HG02981 (cell line): ENCODE measurements around the gene PACRG.

Source experiments
- ATAC-seq: cut with Tn5 transposase; IDR thresholded peaks from one replicate; pipeline ENCODE4 v1.9.1; 2021; ENCODE audit warnings: mild to moderate bottlenecking, moderate library complexity; ENCODE audit not compliant: unreplicated experiment

Gene PACRG

DNA sequence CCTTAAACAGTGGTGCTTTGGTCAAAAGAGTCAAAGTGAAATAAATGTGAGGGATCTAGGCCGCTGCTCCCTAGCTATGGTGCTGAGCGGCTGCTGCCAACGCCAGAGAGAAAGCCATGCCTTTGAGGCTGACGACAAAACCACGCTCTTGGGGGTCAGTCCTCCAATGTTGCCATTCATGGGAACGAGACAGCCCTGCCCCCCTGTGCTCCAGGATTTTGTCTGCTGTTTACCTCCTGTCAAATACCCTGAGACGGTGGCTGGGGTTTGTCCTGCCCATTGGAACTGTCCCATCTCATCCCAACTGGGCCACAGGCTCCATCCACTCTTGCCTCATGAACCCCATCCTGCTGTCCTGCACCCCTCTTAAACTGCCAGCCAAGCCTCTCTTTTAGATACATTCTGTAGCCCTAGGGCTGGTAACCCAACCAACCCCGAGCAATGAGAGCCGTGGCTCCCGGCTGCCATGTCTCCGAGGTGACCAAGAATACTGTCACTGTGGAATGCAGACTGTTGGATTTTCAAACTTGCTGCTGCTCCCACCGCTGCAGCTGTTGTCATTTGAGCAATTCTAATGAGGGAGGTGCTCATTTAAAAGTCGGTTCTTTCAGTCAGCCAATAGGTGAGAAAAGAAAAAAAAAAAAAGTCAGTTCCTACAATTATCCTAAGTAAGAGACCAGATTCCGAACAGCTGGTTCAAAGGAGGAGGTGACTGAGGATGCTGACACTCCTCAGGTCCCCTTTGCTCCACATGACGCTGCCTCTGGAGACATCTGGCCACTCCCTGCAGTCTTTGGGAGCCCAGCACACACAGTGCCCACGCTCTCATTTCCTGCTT, 613.7 kb downstream of the PACRG start:
- no peak for ATAC-seq

DNA sequence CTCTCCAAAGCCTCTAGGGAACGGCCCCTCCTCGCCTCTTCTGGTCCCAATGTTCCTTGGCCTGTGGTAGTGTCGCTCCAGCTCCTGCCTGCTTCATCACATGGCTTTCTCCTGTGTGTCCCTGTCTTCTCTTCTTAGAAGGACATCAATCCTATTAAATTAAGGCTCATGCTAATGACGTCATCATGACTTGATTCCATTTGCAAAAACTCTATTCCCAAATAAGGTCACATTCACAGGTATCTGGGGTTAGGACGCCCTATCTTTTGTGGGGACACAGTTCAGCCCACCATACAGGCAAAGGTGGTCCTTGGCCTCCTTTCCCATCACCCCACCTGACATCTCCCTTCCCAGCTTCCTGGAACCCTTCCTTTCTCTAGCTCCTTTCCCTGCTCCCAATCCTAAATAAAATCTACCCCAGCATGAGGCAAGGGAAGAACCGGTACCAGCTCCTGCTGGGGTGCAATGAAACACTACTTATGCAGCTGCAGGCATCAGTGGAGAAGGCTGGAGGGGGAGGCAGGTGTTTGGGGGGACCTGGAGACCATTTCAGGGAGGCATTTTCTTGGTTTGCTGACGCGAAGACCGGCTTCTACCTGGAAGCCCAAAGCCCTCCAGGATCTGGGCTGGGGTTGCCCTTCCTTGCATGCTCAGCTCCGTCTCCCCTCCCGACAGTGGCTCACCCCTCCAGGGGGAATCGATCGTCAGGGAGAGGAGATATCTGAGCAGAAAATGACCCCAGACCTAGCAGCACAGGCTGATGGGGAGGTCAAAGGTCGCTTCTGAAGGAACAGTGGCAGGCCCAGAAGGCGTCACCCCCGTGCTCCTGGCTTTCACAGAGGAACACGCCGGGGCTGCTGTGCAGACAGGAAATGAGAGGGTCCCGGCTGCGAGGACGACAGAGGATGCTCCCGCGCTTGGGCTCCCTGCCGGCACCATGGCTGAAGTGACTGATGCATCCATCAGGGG, 615.1 kb downstream of the PACRG start:
- no peak for ATAC-seq

DNA sequence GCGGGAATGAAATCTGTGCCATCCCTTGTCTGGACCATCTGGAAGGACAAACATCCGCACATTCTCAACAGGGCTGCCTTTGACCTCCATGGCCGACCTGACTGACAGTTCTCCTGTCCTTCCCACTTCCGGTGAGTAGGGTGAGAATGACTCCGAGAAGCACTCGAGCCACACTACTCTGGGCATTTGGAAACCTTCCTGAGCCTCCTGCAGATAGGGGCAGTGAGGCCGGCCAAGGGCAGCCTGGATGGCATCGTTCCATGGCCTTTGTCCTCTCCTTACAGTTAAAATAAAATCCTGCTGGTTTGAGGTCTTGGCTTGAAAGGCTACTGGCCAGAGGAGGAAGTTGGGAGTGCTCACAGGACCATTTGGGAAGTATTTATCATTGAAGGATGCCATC, 615.8 kb downstream of the PACRG start:
- no peak for ATAC-seq

DNA sequence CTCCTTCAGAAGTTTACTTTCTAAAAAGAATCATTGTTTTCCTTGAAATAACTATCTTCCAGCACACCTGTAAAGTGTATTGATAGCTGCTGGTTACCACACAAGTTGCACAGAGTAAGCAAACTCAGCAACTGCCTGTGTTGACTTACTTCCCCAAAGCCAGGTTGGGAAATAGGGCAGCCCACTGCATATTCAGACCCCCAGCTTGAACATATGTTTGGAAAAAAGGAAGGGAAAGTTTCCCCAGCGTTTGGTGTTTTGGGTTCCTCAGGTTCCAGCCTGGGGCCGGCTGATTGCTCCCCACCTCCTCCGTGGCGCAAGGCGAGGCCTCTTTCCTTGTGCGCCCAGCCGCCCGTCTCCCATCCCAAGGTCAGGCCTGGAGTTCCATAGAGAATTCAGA, 616.6 kb downstream of the PACRG start:
- ATAC-seq: no peak

DNA sequence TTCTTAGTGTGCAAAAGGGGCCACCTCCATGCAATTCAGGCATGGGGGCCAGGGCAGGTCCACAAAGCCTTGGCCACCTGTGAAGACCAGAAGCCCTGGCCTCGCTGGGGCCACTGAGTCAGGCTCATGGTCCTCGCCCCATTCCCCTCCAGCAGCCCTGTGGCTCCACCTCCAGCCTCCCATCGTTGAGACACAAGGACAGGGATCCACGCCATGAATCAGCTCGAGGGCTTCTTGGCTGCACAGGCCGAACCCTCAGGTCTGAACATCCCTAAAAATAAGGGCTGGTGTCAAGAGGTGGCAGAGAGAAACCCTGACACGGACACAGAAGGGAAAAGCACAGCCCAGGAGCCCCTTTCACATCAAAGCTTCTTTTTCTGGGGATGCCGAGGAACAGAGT, 618.2 kb downstream of the PACRG start:
- ATAC-seq: no peak

DNA sequence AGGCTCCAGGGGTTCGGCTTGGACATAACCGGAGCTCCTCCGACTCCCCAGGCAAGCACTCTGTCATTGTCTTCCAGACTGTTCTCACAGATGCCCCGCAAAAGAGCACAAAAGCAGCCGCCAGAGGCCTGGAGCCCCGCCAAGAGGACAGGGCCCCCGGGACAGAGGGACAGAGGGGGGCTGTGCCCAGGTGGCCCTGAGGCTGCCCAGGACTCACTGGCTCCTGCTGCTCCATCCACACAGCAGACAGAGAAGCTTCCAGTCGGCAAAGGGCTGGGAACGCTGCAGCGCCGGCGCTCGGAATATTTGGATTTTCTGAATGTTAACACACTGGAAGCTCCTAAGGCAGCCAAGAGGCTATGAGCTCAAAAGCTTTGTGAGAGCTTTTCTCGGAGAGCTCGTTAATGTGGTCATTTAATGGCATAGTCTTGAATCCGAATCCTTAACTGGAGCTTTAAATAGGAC, 618.8 kb downstream of the PACRG start:
- no peak for ATAC-seq

DNA sequence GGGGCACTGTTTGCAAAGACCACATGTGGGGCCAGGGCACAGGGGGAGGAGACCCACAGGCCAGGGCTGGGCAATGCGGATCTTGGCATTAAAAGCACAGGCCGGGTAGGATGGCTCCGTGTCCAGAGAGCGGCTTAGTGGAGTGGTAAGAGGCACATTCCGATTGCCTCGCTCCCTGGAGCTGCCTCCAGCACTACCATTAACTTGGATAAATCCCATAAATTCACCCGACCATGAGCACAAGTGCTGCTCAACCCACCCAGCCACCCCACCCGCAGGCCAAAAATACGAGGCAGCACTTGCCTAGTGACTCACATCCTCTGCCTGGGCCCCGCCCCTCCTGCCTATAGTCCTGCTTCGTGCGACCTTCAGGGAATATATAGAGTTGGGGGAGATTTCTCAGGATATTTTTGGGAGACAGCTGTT, 619.3 kb downstream of the PACRG start:
- no peak for ATAC-seq

DNA sequence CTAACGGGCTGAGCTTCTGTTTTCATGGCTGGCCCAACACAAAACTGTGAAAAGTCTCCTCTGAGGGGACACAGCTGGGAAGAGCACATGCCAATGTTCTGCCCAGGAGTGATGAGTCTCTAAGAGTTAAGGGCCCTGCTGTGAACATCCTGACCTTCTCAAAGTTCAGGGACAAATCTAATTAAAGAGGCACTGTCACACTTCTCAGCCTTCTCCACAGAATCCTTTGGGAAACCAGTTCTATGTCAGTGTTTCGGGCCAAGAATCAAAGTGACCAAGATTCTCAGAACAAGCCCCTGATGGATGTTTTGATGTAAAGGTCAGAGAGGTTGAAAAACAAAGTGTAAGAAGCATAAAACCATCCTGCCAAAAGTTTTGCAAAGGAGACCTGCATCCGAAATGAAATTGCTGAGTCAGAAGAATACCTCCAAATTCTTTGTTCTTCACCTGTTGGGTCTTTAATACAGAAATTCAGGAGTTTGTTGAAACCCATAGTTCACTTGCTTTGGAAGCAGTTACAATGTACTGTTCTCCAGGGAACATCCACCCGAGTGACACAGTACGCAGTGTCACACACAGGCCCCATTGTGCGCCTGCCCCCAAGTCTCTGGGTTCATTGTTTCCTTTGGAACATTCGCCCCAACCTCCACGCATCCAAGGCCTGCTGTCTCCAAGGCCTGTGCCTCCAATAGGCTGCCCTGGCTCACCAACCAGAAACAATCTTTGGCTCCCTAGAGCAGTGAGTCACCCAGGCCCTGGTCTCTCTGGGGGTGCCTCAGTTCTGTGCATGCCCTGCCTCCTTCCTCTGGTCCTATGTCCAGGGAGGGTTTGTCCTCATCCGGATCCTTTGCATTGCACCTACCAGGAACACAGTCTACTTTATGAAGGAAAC, 621.3 kb downstream of the PACRG start:
- no peak for ATAC-seq

DNA sequence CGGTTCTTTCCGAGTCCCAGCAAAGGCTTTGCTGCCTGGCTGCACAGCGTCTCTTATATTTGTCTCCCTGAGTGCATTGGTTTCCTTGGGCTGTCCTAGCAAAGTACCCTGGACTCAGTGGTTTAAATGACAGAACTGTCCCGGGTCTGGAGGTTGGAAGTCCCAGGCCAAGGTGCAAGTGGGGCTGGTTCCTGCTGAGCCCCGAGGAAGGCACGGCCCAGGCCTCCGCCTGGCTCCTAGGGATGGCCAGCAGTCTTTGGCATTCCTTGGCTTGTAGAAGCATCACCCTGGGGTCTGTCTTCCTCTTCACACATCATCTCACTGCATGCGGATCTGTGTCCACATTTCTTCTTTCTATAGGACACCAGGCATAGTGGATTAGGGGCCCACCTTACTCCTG, 621.9 kb downstream of the PACRG start:
- no peak for ATAC-seq

DNA sequence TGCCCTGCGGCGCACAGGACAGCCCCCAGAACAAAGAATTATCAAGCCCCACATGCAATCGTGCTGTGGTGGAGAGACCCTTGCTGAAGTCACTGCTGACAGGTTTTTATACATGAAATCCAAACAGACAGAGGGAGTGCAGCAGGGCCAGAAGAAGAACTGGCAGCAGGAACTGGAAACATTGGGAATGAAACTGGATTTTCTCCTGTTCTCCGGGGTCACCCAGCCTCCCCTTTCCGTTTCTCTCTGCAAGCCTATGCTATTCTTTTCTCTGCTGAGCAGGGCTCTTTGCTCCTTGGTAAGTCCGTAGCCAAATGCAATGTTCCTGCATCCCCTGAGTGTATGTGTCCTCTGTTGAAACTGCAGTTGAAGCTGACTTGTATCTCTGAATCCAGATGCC, 623.2 kb downstream of the PACRG start:
- no peak for ATAC-seq

DNA sequence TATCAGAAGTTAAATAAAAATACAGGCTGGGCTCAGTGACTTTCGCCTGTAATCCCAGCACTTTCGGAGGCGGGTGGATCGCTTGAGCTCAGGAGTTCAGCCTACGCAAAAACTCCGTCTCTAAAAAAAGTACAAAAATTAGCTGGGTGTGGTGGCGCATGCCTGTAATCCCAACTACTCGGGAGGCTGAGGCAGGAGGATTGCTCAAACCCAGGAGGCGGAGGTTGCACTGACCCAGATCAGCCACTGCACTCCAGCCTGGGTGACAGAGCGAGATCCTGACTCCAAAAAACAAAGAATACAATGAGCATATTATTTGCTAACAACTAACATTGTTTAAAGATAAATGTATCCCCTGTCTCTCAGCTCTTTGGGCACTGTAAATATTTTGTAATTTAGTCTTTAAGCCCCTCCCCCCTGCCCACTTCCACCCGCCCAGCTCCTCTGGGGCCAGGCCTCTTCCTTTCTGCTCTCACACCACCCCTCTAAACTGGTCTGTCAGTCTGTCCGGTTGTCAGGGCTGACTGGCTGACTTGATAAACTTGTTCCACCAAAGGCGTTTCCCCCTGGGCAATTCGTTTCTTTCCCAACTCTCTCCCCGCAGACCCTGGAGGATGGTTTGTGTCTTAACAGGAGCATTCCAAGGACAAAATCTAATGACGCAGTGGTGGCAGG, 624.4 kb downstream of the PACRG start:
- no peak for ATAC-seq

DNA sequence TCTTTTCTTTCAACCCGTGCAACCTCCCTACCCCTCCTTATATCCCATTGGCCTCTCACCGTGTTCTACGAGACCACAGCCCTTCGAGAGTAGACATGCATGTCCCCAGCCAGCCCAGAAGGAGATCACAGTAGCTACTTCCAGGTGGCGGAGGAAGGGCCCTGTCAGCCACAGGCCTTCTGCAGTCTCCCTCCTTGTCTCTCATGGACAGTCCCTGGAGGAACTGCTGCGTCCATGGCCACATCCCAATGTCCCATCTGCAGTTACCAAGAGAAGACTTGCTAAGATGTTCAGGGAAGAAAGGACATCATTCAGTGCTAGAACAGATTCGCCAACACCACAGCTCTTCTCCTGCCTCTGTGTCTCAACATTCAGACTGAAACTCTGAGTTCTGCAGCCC, 625.2 kb downstream of the PACRG start:
- ATAC-seq: no peak

DNA sequence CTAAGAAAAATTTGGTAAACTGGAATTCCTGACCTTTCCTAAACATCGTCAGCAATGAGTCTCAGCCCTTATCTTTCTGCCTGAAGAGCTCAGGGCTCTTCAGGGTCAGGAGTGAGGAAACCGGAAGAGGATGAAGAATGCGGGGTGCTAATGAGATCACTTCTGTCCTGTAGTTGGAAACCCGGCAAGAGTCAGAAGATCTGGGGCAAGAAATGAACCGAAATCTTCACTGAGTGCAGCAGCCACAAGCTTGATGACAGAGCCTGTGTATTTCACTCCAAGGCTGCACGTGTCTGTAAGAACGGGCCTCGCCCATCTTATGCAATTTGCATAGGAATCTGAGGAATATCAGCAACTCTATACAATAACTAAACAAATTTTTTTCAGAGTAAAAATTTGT, 626.3 kb downstream of the PACRG start:
- no peak for ATAC-seq

DNA sequence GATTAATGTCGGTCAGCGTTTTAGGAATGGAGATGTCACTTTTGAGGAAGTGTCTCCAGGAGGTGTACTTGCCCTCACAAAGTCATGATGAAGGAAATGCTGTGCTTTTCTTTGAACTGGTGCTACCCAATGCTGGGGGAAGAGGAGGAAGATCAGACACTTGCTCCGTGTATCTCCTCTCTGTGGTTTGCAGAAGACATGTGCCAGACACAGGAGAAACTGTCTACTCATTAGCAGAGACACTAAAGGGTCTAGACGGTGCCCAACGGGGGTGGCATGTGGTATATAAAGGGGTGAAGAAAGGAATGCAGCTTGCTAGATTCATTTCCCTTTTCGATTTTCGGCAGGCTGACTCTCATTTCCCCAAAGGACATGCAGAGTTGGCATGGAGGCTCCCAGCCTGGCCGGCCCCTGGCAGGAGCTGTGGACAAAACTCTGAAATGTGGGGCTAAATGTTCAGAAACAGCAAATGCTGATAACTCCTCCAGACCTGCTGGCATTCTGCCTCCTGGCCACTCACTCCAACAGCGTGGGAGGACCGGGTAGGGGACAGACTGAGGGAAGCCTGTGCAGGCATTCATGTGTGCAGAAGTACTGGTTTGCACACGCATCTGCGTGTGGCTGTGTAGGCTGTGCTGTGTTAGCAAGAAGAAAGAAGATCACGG, 627.1 kb downstream of the PACRG start:
- ATAC-seq: no peak

DNA sequence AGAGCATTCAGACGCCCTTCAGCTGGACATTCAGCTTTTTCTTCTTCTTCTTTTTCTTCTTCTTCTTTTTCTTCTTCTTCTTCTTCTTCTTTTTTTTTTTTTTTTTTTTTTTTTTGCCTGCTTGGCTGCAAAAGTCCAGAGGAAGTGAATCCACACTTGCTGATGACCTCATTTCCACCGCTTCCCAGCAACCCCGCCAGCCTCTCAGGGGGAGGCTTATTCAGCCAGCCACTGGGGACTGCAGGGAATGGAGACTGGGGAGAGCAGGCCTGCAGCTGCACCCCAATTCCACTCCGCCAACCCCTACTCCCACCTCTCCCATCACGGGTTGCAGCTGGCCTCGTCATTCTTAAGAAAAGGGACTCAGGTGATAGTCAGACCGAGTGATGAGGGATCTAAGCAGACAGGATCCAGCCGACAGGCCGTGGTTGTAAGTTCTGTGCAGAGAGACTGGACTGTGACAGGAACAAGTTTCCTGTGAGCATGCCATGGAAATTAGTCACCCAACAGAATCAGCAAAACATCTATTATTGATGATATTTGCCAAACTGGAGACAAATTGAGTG, 627.7 kb downstream of the PACRG start:
- no peak for ATAC-seq

DNA sequence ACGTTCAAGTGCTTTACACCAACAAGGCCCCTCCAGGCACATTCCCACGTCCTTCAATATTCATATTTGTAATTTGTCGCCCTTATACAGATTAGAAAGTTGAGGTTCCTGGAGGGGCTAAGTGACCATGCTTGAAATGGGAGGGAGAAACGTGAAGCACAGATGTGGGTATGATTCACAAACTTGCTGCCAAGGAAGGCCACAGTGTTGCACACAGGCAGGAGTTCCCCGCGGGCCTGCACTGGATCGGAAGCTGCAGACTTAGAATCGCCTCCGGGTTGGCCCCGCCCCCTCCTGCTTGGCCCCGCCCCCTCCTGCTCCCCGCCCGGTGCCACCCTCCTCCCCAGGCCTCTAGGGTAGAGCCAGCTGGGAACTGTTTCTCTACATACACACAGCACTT, 628.5 kb downstream of the PACRG start:
- no peak for ATAC-seq

DNA sequence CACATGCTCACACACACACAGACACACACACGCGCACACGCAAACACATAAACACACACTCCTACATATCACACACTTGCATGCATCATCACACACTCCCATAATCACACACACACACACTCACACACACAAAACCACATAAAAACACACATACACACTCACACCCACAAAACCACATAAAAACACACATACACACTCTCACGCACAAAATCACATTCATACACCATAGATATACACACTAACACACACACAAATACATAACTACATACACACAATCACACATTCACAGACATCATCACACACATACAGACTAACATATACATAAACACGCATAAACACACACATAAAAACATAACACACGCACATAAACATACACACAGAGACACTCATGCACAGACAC, 629.0 kb downstream of the PACRG start:
- no peak for ATAC-seq

DNA sequence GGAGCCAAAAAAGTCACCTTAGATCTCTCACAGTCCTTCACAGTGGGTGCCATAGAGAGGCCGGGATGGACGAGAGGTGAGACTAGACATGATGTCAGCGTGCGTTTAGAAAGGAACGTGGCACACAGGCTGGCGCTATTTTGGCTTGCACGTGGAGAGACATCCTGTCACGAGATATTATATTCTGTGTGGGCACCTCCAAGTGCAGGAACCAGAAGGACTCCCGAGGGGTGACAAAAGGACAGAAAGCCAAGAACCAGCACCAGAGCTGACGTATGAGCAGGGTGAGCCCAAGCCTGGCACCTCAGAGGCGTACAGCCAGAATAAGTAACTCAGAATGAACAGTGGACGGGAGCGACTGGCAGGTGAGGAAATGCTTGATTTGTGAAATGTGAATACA, 636.9 kb downstream of the PACRG start:
- ATAC-seq: no peak
